ENCODE results near the gene RNMT.

The RNMT gene

GRCh38 chr18:13811993-13812392 lies 85.5 kb downstream of the RNMT start:
- DNase-seq (ENCODE audit: low read depth) = no peak

DNA sequence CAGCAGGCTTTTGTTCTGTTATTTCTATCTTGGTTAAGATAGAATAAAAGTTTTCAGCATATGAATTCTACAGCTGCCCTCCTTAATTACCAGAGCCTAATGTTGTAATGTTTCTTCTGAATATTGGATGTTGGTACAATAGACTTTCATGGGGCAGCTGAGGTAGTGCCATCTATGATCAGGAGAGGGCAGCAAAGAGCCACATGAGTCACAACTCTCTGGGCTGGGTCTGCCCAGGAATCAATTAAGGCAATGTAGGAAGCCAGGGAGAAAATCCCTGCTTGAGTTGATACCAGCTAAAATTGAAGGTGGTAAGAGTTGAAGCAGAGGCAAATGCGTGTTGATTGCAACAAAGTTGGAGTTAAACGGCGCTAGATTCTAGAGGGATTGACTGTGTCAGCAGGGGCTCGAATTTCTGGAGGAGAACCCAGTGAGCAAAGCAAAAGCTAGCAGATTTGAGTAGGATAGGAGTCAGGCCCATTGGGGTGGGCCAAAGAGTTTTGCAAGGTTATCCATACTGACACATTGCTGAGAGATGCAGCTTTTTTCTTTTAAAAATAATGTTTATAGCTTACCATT lies 86.9 kb downstream of the RNMT start:
- peak; percentile 17 for DNase-seq (ENCODE audit: low read depth)
